HCT116 (cell line): ENCODE data around the gene ALDH2.

ENCODE experiments used
- TF ChIP-seq, protein P1 (sequence below), 3 experiments: fragments of 200-600 bp in 1 of 3; sonication (generic) in 1 of 3; IDR thresholded peaks in 2 of 3; conservative IDR thresholded peaks in 1 of 3; 2 replicates each; pipeline ENCODE4 v1.5.1; 2012 to 2017; ENCODE audit warnings: low read depth in 2 of 3, low read length in 2 of 3, antibody characterized with exemption in 1 of 3, borderline replicate concordance in 1 of 3, control low read depth in 1 of 3, mild to moderate bottlenecking in 1 of 3, mixed read lengths in 1 of 3, mixed run types in 1 of 3, moderate library complexity in 1 of 3; ENCODE audit not compliant: insufficient read depth in 1 of 3
- TF ChIP-seq, protein P2 (sequence below): IDR thresholded peaks from 2 replicates; pipeline ENCODE4 v1.6.1; 2012

DNA sequence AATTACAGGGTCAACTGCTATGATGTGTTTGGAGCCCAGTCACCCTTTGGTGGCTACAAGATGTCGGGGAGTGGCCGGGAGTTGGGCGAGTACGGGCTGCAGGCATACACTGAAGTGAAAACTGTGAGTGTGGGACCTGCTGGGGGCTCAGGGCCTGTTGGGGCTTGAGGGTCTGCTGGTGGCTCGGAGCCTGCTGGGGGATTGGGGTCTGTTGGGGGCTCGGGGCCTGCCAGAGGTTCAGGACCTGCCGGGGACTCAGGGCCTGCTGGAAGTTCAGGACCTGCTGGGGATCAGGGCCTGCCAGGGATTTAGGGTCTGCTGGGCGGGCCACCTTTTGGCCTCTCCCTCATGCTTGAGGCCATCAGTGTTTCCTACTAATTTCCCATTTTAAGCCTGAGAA is 37.1 kb downstream of the ALDH2 start:
- TF ChIP-seq, protein P1, sequence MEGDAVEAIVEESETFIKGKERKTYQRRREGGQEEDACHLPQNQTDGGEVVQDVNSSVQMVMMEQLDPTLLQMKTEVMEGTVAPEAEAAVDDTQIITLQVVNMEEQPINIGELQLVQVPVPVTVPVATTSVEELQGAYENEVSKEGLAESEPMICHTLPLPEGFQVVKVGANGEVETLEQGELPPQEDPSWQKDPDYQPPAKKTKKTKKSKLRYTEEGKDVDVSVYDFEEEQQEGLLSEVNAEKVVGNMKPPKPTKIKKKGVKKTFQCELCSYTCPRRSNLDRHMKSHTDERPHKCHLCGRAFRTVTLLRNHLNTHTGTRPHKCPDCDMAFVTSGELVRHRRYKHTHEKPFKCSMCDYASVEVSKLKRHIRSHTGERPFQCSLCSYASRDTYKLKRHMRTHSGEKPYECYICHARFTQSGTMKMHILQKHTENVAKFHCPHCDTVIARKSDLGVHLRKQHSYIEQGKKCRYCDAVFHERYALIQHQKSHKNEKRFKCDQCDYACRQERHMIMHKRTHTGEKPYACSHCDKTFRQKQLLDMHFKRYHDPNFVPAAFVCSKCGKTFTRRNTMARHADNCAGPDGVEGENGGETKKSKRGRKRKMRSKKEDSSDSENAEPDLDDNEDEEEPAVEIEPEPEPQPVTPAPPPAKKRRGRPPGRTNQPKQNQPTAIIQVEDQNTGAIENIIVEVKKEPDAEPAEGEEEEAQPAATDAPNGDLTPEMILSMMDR (IDR thresholded peaks at IDR 0.05 in 2 of 3, conservative IDR thresholded peaks at IDR 0.05 in 1 of 3; ENCODE audit: borderline replicate concordance in 1 of 3, insufficient read depth in 1 of 3, low read depth in 2 of 3, low read length in 2 of 3) = no peak
- TF ChIP-seq, protein P2, sequence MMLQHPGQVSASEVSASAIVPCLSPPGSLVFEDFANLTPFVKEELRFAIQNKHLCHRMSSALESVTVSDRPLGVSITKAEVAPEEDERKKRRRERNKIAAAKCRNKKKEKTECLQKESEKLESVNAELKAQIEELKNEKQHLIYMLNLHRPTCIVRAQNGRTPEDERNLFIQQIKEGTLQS = no peak
